ENCODE results near the gene AQP3. TPM values are rescaled to one million over a fixed set of nuclear protein-coding genes. Genes with fewer than 3 reads are reported as not detected.

The AQP3 gene
- total RNA-seq, 1 experiment from 2014 or later = 24.8 TPM

GRCh38 chr9:33445389-33446239 is 1.8 kb downstream of the AQP3 start:
- TF ChIP-seq, protein P1, sequence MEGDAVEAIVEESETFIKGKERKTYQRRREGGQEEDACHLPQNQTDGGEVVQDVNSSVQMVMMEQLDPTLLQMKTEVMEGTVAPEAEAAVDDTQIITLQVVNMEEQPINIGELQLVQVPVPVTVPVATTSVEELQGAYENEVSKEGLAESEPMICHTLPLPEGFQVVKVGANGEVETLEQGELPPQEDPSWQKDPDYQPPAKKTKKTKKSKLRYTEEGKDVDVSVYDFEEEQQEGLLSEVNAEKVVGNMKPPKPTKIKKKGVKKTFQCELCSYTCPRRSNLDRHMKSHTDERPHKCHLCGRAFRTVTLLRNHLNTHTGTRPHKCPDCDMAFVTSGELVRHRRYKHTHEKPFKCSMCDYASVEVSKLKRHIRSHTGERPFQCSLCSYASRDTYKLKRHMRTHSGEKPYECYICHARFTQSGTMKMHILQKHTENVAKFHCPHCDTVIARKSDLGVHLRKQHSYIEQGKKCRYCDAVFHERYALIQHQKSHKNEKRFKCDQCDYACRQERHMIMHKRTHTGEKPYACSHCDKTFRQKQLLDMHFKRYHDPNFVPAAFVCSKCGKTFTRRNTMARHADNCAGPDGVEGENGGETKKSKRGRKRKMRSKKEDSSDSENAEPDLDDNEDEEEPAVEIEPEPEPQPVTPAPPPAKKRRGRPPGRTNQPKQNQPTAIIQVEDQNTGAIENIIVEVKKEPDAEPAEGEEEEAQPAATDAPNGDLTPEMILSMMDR (IDR thresholded peaks at IDR 0.05; ENCODE audit: insufficient read depth in 1 of 2, low read depth in 1 of 2, low read length in 1 of 2, severe bottlenecking in 1 of 2, unreplicated experiment in 1 of 2) = no peak
- DNase-seq = peak; percentile 64 to 81
- Histone ChIP-seq H3K9me3 (no peaks in the 10 kb centered on the region), H3K4me1 (peaks cover 49% of the 10 kb centered on the region), H3K27me3 (replicated peaks; ENCODE audit: control insufficient read depth, insufficient read depth, low read length) (no peaks in the 10 kb centered on the region), H3K36me3 (ENCODE audit: control insufficient read depth, insufficient read depth, low read length) (no peaks in the 10 kb centered on the region; the same call in 1 of the 2 replicates), H3K4me3 (ENCODE audit: low read depth, low read length) (no peak overlapping the region)
- H3K36me3 Mint-ChIP-seq (ENCODE audit: insufficient read depth, unreplicated experiment) = peaks cover 16% of the 10 kb centered on the region
- peak overlapping the region; percentile 62 for H3K27ac Mint-ChIP-seq (ENCODE audit: unreplicated experiment)
- CTCF ChIA-PET = interaction anchor here (1.1 to 2.6 kb wide), 5 partner anchors 21 to 71 kb away, joined by 4 to 30 read pairs (median 8); no protein-coding TSS in a partner anchor
- no TSS peak for BruUV-seq (replicated peaks)
- peaks cover 33% of the 10 kb centered on the region for H3K4me1 Mint-ChIP-seq (ENCODE audit: low read depth, unreplicated experiment)
- H3K4me3 Mint-ChIP-seq (ENCODE audit: unreplicated experiment) = peak overlapping the region; percentile 77
- intact Hi-C loops (cut with micrococcal nuclease; ENCODE audit: unreplicated experiment) = loop anchor here (1.0 to 5.0 kb wide), 2 partner anchors 30 to 68 kb away; no protein-coding TSS in a partner anchor
- H3K9me3 Mint-ChIP-seq (ENCODE audit: unreplicated experiment) = no peaks in the 10 kb centered on the region
- H3K27me3 Mint-ChIP-seq (ENCODE audit: insufficient read depth, unreplicated experiment) = no peaks in the 10 kb centered on the region
- POLR2A ChIA-PET = no interaction called here

GRCh38 chr9:33443464-33444154 is 3.8 kb downstream of the AQP3 start:
- POLR2A ChIA-PET = interaction anchor here (1.0 kb wide), 1 partner anchor 30 kb away, joined by 3 read pairs; the partner anchor contains the start of gene NOL6
- Mint-ChIP-seq H3K9me3 (ENCODE audit: unreplicated experiment) (no peaks in the 10 kb centered on the region), H3K4me3 (ENCODE audit: unreplicated experiment) (no peak overlapping the region), H3K4me1 (ENCODE audit: low read depth, unreplicated experiment) (peaks cover 49% of the 10 kb centered on the region), H3K36me3 (ENCODE audit: insufficient read depth, unreplicated experiment) (peaks cover 16% of the 10 kb centered on the region), H3K27ac (ENCODE audit: unreplicated experiment) (no peak overlapping the region), H3K27me3 (ENCODE audit: insufficient read depth, unreplicated experiment) (no peaks in the 10 kb centered on the region)
- DNase-seq = no peak
- H3K4me1 ChIP-seq = peaks cover 67% of the 10 kb centered on the region
- H3K9me3 ChIP-seq = no peaks in the 10 kb centered on the region
- intact Hi-C loops (cut with micrococcal nuclease; ENCODE audit: unreplicated experiment) = no loop called here
- H3K36me3 ChIP-seq (ENCODE audit: control insufficient read depth, insufficient read depth, low read length) = no peaks in the 10 kb centered on the region; the same call in 1 of the 2 replicates
- BruUV-seq (replicated peaks) = no TSS peak
- no peak overlapping the region for H3K4me3 ChIP-seq (ENCODE audit: low read depth, low read length)
- H3K27me3 ChIP-seq (replicated peaks; ENCODE audit: control insufficient read depth, insufficient read depth, low read length) = no peaks in the 10 kb centered on the region
- CTCF ChIA-PET = interaction anchor here (2.2 to 2.3 kb wide), 3 partner anchors 9 to 28 kb away, joined by 5 to 10 read pairs (median 8); no protein-coding TSS in a partner anchor
- TF ChIP-seq, protein P1 (IDR thresholded peaks at IDR 0.05; ENCODE audit: insufficient read depth in 1 of 2, low read depth in 1 of 2, low read length in 1 of 2, severe bottlenecking in 1 of 2, unreplicated experiment in 1 of 2) = no peak

GRCh38 chr9:33443047-33443446 is 4.3 kb downstream of the AQP3 start:
- Mint-ChIP-seq H3K4me3 (ENCODE audit: unreplicated experiment) (no peak overlapping the region), H3K4me1 (ENCODE audit: low read depth, unreplicated experiment) (peaks cover 50% of the 10 kb centered on the region), H3K27ac (ENCODE audit: unreplicated experiment) (no peak overlapping the region), H3K9me3 (ENCODE audit: unreplicated experiment) (no peaks in the 10 kb centered on the region), H3K27me3 (ENCODE audit: insufficient read depth, unreplicated experiment) (no peaks in the 10 kb centered on the region), H3K36me3 (ENCODE audit: insufficient read depth, unreplicated experiment) (peaks cover 16% of the 10 kb centered on the region)
- no peaks in the 10 kb centered on the region; the same call in 1 of the 2 replicates for H3K36me3 ChIP-seq (ENCODE audit: control insufficient read depth, insufficient read depth, low read length)
- no peaks in the 10 kb centered on the region for H3K27me3 ChIP-seq (replicated peaks; ENCODE audit: control insufficient read depth, insufficient read depth, low read length)
- H3K4me3 ChIP-seq (ENCODE audit: low read depth, low read length) = no peak overlapping the region
- H3K9me3 ChIP-seq = no peaks in the 10 kb centered on the region
- ChIA-PET CTCF (interaction anchor here (2.2 kb wide), 1 partner anchor 10 kb away, joined by 5 read pairs; no protein-coding TSS in a partner anchor), POLR2A (no interaction called here)
- TF ChIP-seq, protein P1 (IDR thresholded peaks at IDR 0.05; ENCODE audit: insufficient read depth in 1 of 2, low read depth in 1 of 2, low read length in 1 of 2, severe bottlenecking in 1 of 2, unreplicated experiment in 1 of 2) = no peak
- no TSS peak for BruUV-seq (replicated peaks)
- H3K4me1 ChIP-seq = peaks cover 61% of the 10 kb centered on the region
- intact Hi-C loops (cut with micrococcal nuclease; ENCODE audit: unreplicated experiment) = no loop called here
- no peak for DNase-seq
